Measurements from ENCODE around the gene RBM47. TPM values are rescaled to one million over a fixed set of nuclear protein-coding genes. Genes with fewer than 3 reads are reported as not detected.

RBM47 gene
- total RNA-seq, 1 donor from 2014 or later: 108 TPM

GRCh38 chr4:40378619-40379018 lies 251.0 kb downstream of the RBM47 start:
- DNase-seq (no peak), ATAC-seq (no peak)
- Histone ChIP-seq H3K9me3 (no peaks in the 10 kb centered on the region), H3K27ac (no peak overlapping the region), H3K4me1 (no peaks in the 10 kb centered on the region), H3K36me3 (no peaks in the 10 kb centered on the region), H3K27me3 (ENCODE audit: low read depth) (no peaks in the 10 kb centered on the region), H3K4me3 (no peak overlapping the region)
- TF ChIP-seq CTCF (IDR thresholded peaks at IDR 0.05): no peak
- intact Hi-C loops (cut with DNase I): no loop called here

GRCh38 chr4:40377512-40378365 lies 251.9 kb downstream of the RBM47 start:
- no peaks in the 10 kb centered on the region for H3K36me3 ChIP-seq
- H3K27ac ChIP-seq: no peak overlapping the region
- H3K9me3 ChIP-seq: no peaks in the 10 kb centered on the region
- no peaks in the 10 kb centered on the region for H3K4me1 ChIP-seq
- ATAC-seq (peak; percentile 37 to 65), DNase-seq (no peak)
- intact Hi-C loops (cut with DNase I): no loop called here
- no peak for TF ChIP-seq CTCF (IDR thresholded peaks at IDR 0.05)
- no peak overlapping the region for H3K4me3 ChIP-seq
- no peaks in the 10 kb centered on the region for H3K27me3 ChIP-seq (ENCODE audit: low read depth)

- DNase-seq: no peak
- no peaks in the 10 kb centered on the region for H3K4me1 ChIP-seq
- no peak overlapping the region for H3K27ac ChIP-seq
- no peaks in the 10 kb centered on the region for H3K27me3 ChIP-seq (ENCODE audit: low read depth)
- intact Hi-C loops (cut with DNase I): no loop called here
- no peaks in the 10 kb centered on the region for H3K9me3 ChIP-seq
- no peak for TF ChIP-seq CTCF (IDR thresholded peaks at IDR 0.05)
- ATAC-seq: no peak
- H3K36me3 ChIP-seq: no peaks in the 10 kb centered on the region
- no peak overlapping the region for H3K4me3 ChIP-seq
Measured at GRCh38 chr4:40375620-40376019, 254.0 kb downstream of the RBM47 start.

GRCh38 chr4:40375095-40375494 lies 254.6 kb downstream of the RBM47 start:
- TF ChIP-seq CTCF (IDR thresholded peaks at IDR 0.05): no peak
- Histone ChIP-seq H3K9me3 (no peaks in the 10 kb centered on the region), H3K36me3 (no peaks in the 10 kb centered on the region), H3K4me3 (no peak overlapping the region), H3K4me1 (no peaks in the 10 kb centered on the region), H3K27me3 (ENCODE audit: low read depth) (no peaks in the 10 kb centered on the region), H3K27ac (no peak overlapping the region)
- DNase-seq (no peak), ATAC-seq (no peak)
- intact Hi-C loops (cut with DNase I): no loop called here

- no peaks in the 10 kb centered on the region for H3K27me3 ChIP-seq (ENCODE audit: low read depth)
- DNase-seq (no peak), ATAC-seq (no peak)
- H3K9me3 ChIP-seq: no peaks in the 10 kb centered on the region
- intact Hi-C loops (cut with DNase I): no loop called here
- no peak for TF ChIP-seq CTCF (IDR thresholded peaks at IDR 0.05)
- H3K27ac ChIP-seq: no peak overlapping the region
- no peak overlapping the region for H3K4me3 ChIP-seq
- H3K4me1 ChIP-seq: no peaks in the 10 kb centered on the region
- no peaks in the 10 kb centered on the region for H3K36me3 ChIP-seq
Measured at GRCh38 chr4:40373636-40374035, 256.0 kb downstream of the RBM47 start.

Small RNAs within 50 kb of the gene (microRNA-seq; reads per million reads assigned to microRNA genes)
- 2.5 reads per million for gene MIR4802 (ENCODE audit: borderline number of aligned reads)

Other genes starting within 250 kb of the RBM47 start
- gene NSUN7, start 120.1 kb upstream of the RBM47 start, total RNA-seq: 9.2 TPM

Data from lower lobe of right lung (tissue), 2 donors.